ENCODE data around the gene UNC119. TPM values are rescaled to one million over a fixed set of nuclear protein-coding genes. Genes with fewer than 3 reads are reported as not detected.
"Not testable (repeated sequence)": the region's sequence is repeated elsewhere in the genome, so short reads cannot be mapped to it uniquely, and the experiment has no call there.

Gene UNC119
- total RNA-seq: 22.2 TPM
- long read RNA-seq, transcript UNC119-202 (5 exons, 1,424 nt): major isoform, 17 of 22 reads
- long read RNA-seq, partial matches to known transcripts: 1 of 22 reads
- long read RNA-seq, other reads (novel, unspliced or antisense): 3 of 22 reads

DNA sequence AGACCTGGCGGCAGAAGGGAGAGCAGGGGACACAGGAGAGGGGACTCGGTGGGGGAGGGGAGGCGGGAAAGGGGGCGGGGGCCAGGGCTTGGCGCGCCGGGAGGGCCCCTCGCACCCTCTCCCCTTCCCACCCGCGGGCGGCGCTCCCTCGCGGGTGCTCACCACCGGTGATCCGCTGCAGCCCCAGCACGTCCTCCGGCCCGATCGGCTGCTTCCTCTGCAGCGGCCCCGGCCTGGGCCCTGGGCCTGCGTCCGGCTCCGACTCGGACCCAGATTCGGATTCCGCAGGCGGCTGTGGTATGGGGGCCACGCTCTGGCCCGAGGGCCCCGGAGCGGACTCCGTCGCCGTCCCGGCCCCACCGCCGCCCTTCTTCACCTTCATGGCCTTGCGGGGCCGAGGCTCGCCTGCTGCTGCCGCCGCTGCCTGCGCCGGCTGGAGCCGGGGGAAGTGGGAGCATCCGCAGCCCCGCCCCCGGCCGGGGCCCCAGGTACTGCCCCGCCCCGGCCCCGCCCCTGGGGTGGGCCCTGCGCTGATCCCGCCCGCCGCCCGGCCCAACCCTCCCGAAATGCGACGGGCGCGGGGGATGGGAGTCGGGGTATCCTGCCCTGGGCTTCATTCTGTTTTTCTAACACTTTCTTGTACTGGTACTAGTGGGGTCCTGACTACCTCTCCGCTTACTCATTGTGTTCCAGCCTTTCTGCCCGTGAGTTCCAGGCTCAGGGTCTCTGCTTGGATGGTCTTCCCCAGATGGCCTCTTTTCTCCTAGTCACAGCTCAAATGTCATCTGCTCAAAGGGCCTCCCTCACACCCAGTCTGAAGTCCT, at the start of gene UNC119:
Gene UNC119 (minus strand): TSS at position 449 of the 824 bp plus-strand sequence. CDS start 67 bp downstream, at position 382.
- intact Hi-C loops (cut with DNase I): loop anchor here (2.0 to 5.0 kb wide), 2 partner anchors 18 to 45 kb away; partner anchors contain the start of genes PIGS and SPAG5
- peak; percentile 91 for DNase-seq (ENCODE audit: missing footprints)
- peak; percentile 96 for ATAC-seq

GRCh38 chr17:28599311-28600184, 47.1 kb upstream of the UNC119 start:
- peak; percentile 77 for DNase-seq (ENCODE audit: missing footprints)
- ATAC-seq: peak; percentile 59
- intact Hi-C loops (cut with DNase I): loop anchor here (5.0 kb wide), 1 partner anchor 47 kb away; the partner anchor contains the start of gene UNC119

GRCh38 chr17:28598799-28599310, 46.4 kb upstream of the UNC119 start, which contains the start of gene SPAG5:
Gene SPAG5 (minus strand): TSS chr17:28599025. CDS start chr17:28598946, 79 bp downstream.
- peak; percentile 97 for DNase-seq (ENCODE audit: missing footprints)
- intact Hi-C loops (cut with DNase I): loop anchor here (5.0 kb wide), 1 partner anchor 47 kb away; the partner anchor contains the start of gene UNC119
- peak; percentile 100 for ATAC-seq

GRCh38 chr17:28598389-28598788, 46.0 kb upstream of the UNC119 start:
- ATAC-seq: no peak
- no peak for DNase-seq (ENCODE audit: missing footprints)
- intact Hi-C loops (cut with DNase I): loop anchor here (5.0 kb wide), 1 partner anchor 46 kb away; the partner anchor contains the start of gene UNC119

DNA sequence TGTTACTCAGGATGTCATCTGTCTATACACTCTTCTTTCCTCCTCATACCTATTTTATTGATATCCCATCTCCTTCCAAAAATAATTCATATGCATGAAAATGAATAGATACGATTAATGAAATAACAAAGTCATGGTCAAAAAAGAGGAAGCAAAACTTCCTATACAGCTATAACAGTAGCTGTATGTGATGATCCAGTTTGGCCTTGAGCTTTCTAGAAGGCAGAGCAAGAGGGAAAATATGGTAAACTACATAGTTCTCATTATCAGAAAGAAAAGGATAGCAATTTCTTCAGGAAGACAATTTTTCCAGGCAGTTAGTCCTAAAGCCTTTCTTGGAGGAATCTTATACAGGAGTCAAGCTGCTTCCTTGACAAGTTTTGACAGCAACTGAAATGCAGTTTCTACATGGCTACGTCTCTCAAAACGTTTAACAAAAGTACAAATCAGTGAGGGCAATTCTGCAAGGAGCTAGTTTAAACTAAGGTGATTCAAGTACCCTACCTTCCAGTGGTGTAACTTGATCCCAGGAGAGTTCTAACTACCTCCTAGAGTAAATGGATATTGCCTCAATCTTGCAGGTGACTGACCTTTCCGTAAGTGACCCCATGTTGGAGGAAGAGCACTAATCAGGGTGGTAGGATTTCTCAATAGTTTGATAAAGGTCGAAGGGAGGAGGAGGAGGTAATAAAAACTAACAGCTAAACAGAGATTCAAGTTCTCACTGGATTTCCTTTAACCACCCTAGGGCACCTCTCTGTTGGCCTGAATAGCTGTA, 45.4 kb upstream of the UNC119 start:
- ATAC-seq: no peak

GRCh38 chr17:28592260-28592659, 39.8 kb upstream of the UNC119 start:
- intact Hi-C loops (cut with DNase I): no loop called here
- ATAC-seq: no peak
- no peak for DNase-seq (ENCODE audit: missing footprints)

More for the DNA sequence above, 45.4 kb upstream of the UNC119 start:
- DNase-seq (ENCODE audit: missing footprints): no peak
- intact Hi-C loops (cut with DNase I): loop anchor here (5.0 kb wide), 1 partner anchor 45 kb away; the partner anchor contains the start of gene UNC119

GRCh38 chr17:28585851-28586250, 33.4 kb upstream of the UNC119 start:
- ATAC-seq (no peak), DNase-seq (ENCODE audit: missing footprints) (no peak)
- intact Hi-C loops (cut with DNase I): no loop called here

- no peak for ATAC-seq
- DNase-seq (ENCODE audit: missing footprints): no peak
- intact Hi-C loops (cut with DNase I): no loop called here
Observed at GRCh38 chr17:28584434-28584833, 32.0 kb upstream of the UNC119 start.

DNA sequence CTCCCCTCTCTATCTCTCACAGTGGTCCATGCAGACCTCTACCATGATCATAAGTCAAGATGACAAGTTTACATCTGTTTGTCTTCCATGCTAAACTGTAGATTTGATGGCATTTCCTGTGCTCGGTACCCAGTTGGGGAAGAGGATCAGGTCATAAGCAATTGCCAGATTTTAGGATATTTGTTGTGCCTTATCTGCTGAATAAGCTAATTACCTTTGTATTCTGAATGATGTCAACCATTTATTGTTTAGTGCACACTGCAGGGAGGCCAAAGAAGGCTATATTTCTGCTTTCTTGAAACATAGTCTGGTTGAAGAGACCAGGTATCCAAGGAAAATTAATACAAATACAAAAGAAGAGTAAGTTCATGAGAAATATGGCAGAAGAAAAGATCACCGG, 30.1 kb upstream of the UNC119 start:
- no peak for ATAC-seq
- intact Hi-C loops (cut with DNase I): no loop called here
- no peak for DNase-seq (ENCODE audit: missing footprints)

GRCh38 chr17:28580959-28581358, 28.5 kb upstream of the UNC119 start:
- intact Hi-C loops (cut with DNase I): no loop called here
- ATAC-seq (no peak), DNase-seq (ENCODE audit: missing footprints) (no peak)

- no peak for ATAC-seq
- no peak for DNase-seq (ENCODE audit: missing footprints)
- intact Hi-C loops (cut with DNase I): no loop called here
Observed at GRCh38 chr17:28579526-28579925, 27.1 kb upstream of the UNC119 start.

- DNase-seq (ENCODE audit: missing footprints): no peak
- intact Hi-C loops (cut with DNase I): no loop called here
Observed at GRCh38 chr17:28578246-28579195, 26.1 kb upstream of the UNC119 start.

GRCh38 chr17:28577466-28577824, 25.0 kb upstream of the UNC119 start:
- DNase-seq (ENCODE audit: missing footprints): no peak
- ATAC-seq: no peak
- intact Hi-C loops (cut with DNase I): no loop called here

More at GRCh38 chr17:28578246-28579195, 26.1 kb upstream of the UNC119 start:
- no peak for ATAC-seq

DNA sequence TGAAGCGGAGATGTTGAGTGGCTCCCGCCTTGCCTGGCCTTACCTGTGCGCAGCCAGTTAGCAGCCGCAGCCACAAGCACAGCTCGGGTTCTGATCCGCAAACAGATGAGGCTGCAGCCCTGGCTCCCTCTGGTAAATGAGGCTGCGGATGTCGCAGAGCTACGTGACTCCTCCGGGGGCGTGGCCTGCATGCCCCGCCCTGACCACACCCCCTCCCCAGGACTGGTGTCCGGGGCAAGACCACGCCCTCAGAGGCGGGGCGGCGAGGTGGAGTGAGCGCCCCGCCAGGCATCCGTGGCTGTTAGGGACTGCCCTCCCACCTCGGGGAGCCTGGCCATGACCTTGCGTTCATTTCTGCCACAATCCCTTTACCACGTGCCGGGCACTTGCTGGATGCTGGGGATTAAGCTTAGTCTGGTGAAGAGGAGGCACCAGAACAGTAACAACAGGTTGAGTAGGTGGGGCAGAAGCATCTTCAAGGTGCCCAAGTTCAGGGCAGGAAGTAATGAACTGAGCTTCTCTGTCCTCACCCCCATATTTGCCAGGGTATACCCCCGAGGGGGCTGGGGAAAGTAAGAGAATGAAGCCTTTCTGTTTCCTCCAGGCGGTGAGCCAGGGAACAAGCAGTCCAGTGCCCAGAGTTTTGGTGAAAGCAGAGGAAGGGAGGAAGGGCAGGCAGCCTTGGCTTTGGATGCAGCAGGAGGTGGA, 24.5 kb upstream of the UNC119 start, which contains the start of gene ALDOC:
Gene ALDOC (minus strand): TSS at position 138 of the 708 bp plus-strand sequence. CDS start 1,363 bp downstream, outside the sequence.
- DNase-seq (ENCODE audit: missing footprints) (peak; percentile 99), ATAC-seq (peak; percentile 91)
- intact Hi-C loops (cut with DNase I): no loop called here

GRCh38 chr17:28576016-28576415, 23.6 kb upstream of the UNC119 start:
- intact Hi-C loops (cut with DNase I); ATAC-seq; DNase-seq (ENCODE audit: missing footprints): not testable (repeated sequence)

DNA sequence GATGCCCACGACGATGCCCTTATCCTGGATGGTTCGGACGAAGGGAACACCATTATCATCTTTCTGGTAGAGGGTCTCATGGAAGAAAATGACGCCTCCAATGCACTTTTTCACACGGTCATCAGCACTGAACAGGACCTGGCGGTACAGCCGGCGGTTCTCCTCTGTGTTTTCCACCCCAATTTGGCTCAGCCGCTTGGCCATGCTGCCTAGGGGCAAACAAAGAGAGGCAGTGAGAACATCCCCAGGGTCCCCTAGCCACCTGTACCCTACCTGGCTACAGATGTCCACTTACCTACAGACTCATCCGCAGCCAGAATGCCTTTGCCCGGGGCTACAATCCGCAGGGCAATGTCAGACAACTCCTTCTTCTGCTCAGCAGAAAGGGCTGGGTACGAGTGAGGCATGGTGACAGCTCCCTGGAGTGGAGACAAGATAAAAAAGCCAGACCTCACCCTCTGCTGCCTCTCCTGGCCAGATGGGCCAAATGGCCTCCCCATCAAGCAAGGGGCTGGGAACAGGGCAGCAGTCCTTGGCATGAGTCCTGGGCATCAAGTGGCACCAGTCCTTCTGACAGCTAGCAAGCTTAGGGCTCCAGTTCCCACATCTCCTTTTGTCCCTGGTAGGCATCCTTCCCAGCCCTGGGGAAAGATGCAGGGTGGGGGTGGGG, 22.8 kb upstream of the UNC119 start:
- intact Hi-C loops (cut with DNase I): no loop called here
- DNase-seq (ENCODE audit: missing footprints) (peak; percentile 74), ATAC-seq (peak; percentile 66)

Data from Right ventricle myocardium inferior (tissue), 1 donor.